GM12891 (cell line): Measurements from ENCODE around the gene CADM1.

Source experiments
- PAX5 ChIP-seq: IDR thresholded peaks from 2 replicates; pipeline ENCODE4 v1.6.1; 2011; ENCODE audit warnings: low read length, moderate library complexity, mild to moderate bottlenecking; ENCODE audit not compliant: insufficient read depth, severe bottlenecking
- POLR2A ChIP-seq: IDR thresholded peaks from 2 replicates; pipeline ENCODE4 v1.6.1; 2011; ENCODE audit warnings: low read depth, low read length, control low read depth
- POU2F2 ChIP-seq: IDR thresholded peaks from 2 replicates; pipeline ENCODE4 v1.6.1; 2011; ENCODE audit warnings: low read depth, mild to moderate bottlenecking, control low read depth, low read length, moderate library complexity
- TAF1 ChIP-seq: IDR thresholded peaks from 2 replicates; pipeline ENCODE4 v1.6.1; 2011; ENCODE audit warnings: low read depth, low read length, control low read depth

- TF ChIP-seq POU2F2 (no peak), POLR2A (no peak), PAX5 (no peak), TAF1 (no peak)
Measured at GRCh38 chr11:115493488-115493887, 10.7 kb downstream of the CADM1 start.
